HepG2 (cell line): ENCODE data around the gene NABP1. TPM values are rescaled to one million over a fixed set of nuclear protein-coding genes. Genes with fewer than 3 reads are reported as not detected.

Experiments used
- ARNTL ChIP-seq: sonication (generic); formaldehyde crosslinking; IDR thresholded peaks from 2 replicates; pipeline ENCODE4 v1.4.0; 2020; ENCODE audit warnings: mild to moderate bottlenecking, missing genetic modification reagents
- E2F2 ChIP-seq: sonication (generic); formaldehyde crosslinking; IDR thresholded peaks from 2 replicates; pipeline ENCODE4 v1.4.0; 2020; ENCODE audit warnings: missing genetic modification reagents, borderline replicate concordance
- HDAC6 ChIP-seq: fragments of 200-600 bp; sonication (generic); IDR thresholded peaks from 2 replicates; pipeline ENCODE4 v1.7.0; 2017; ENCODE audit warnings: mild to moderate bottlenecking, antibody characterized with exemption, low read length, low read depth
- NCOA5 ChIP-seq: sonication (generic); formaldehyde crosslinking; IDR thresholded peaks from 2 replicates; pipeline ENCODE4 v1.4.0; 2020; ENCODE audit warnings: missing genetic modification reagents
- NR0B2 ChIP-seq: sonication (generic); formaldehyde crosslinking; IDR thresholded peaks from 2 replicates; pipeline ENCODE4 v1.4.0; 2020; ENCODE audit warnings: mild to moderate bottlenecking, missing genetic modification reagents
- RFX3 ChIP-seq: IDR thresholded peaks from 2 replicates; pipeline ENCODE4 v1.6.1; 2016; ENCODE audit warnings: missing biosample characterization, missing genetic modification reagents
- SAP130 ChIP-seq: IDR thresholded peaks from 2 replicates; pipeline ENCODE4 v1.6.1; 2016; ENCODE audit warnings: low read depth
- TFDP2 ChIP-seq: sonication (generic); formaldehyde crosslinking; IDR thresholded peaks from 2 replicates; pipeline ENCODE4 v1.4.0; 2020; ENCODE audit warnings: missing genetic modification reagents
- TRIM22 ChIP-seq: fragments of 450-650 bp; IDR thresholded peaks from 2 replicates; pipeline ENCODE4 v1.6.1; 2017
- ZBTB42 ChIP-seq: sonication (generic); formaldehyde crosslinking; IDR thresholded peaks from 2 replicates; pipeline ENCODE4 v1.5.0; 2020; ENCODE audit warnings: mild to moderate bottlenecking, missing genetic modification reagents
- ZFX ChIP-seq: sonication (generic); formaldehyde crosslinking; IDR thresholded peaks from 2 replicates; pipeline ENCODE4 v1.4.0; 2020; ENCODE audit warnings: mild to moderate bottlenecking, low read depth, missing genetic modification reagents, moderate library complexity
- ZMAT5 ChIP-seq: sonication (generic); formaldehyde crosslinking; IDR thresholded peaks from 2 replicates; pipeline ENCODE4 v1.5.0; 2020; ENCODE audit warnings: mild to moderate bottlenecking, low read depth, missing genetic modification reagents, borderline replicate concordance
- ZNF232 ChIP-seq: sonication (generic); formaldehyde crosslinking; IDR thresholded peaks from 2 replicates; pipeline ENCODE4 v1.4.0; 2020; ENCODE audit warnings: missing genetic modification reagents, borderline replicate concordance
- ZNF235 ChIP-seq: sonication (generic); formaldehyde crosslinking; IDR thresholded peaks from 2 replicates; pipeline ENCODE4 v1.8.1; 2023; ENCODE audit warnings: mild to moderate bottlenecking, missing genetic modification reagents, borderline replicate concordance
- ZNF260 ChIP-seq: sonication (generic); formaldehyde crosslinking; IDR thresholded peaks from 2 replicates; pipeline ENCODE4 v1.4.0; 2020; ENCODE audit warnings: missing genetic modification reagents, low read depth, mild to moderate bottlenecking, borderline replicate concordance
- ZNF292 ChIP-seq: sonication (generic); formaldehyde crosslinking; IDR thresholded peaks from 2 replicates; pipeline ENCODE4 v1.8.1; 2022; ENCODE audit warnings: mild to moderate bottlenecking, low read depth, missing genetic modification reagents, borderline replicate concordance
- ZNF496 ChIP-seq: sonication (generic); formaldehyde crosslinking; IDR thresholded peaks from 2 replicates; pipeline ENCODE4 v1.8.1; 2023; ENCODE audit warnings: mild to moderate bottlenecking, moderate library complexity, missing genetic modification reagents; ENCODE audit not compliant: insufficient replicate concordance
- ZNF740 ChIP-seq: sonication (generic); formaldehyde crosslinking; IDR thresholded peaks from 2 replicates; pipeline ENCODE4 v1.4.0; 2020; ENCODE audit warnings: missing genetic modification reagents
- ZNF766 ChIP-seq: sonication (generic); formaldehyde crosslinking; IDR thresholded peaks from 2 replicates; pipeline ENCODE4 v1.5.0; 2020; ENCODE audit warnings: missing genetic modification reagents, borderline replicate concordance
- ZSCAN9 ChIP-seq: IDR thresholded peaks from 2 replicates; pipeline ENCODE4 v1.6.1; 2016; ENCODE audit warnings: borderline replicate concordance
- polyA plus RNA-seq, 8 experiments: library from polyadenylated mRNA; depleted of rRNA in 3 of 8; stranded (reverse) in 7 of 8; unstranded in 1 of 8; fragments of >200 nt; fragmentation: Illumina TruSeq in 4 of 8; extraction: Trizol in 4 of 8; gene quantifications; 2 replicates each; pipeline versions ENCODE4 v1.2.1 to v1.2.3, GENCODE V29; 2011 to 2016; ENCODE audit warnings: low read depth in 4 of 8, missing spikeins in 1 of 8, mixed read lengths in 1 of 8; ENCODE audit not compliant: insufficient read depth in 1 of 8
- total RNA-seq, 5 experiments: library from RNA; depleted of rRNA; stranded (reverse); fragments of >200 nt; fragmentation: Illumina TruSeq; extraction: Trizol; gene quantifications; 2 replicates each; pipeline ENCODE4 v1.2.3, GENCODE V29; 2016; ENCODE audit warnings: low read depth in 1 of 5

The NABP1 gene
- total and polyA plus RNA-seq, 2 of the 13 experiments (the other 11 are each of a cell fraction or from before 2014, with no cell fraction given), result 14.9 to 19.8 TPM

- TF ChIP-seq ZMAT5, result no peak
- TF ChIP-seq ZNF232 (CRISPR knock-in tag), result no peak
- TF ChIP-seq ZNF292 (CRISPR knock-in tag), result no peak
- no peak for TF ChIP-seq TFDP2
- TF ChIP-seq NR0B2, result no peak
- TF ChIP-seq E2F2 (CRISPR knock-in tag), result no peak
- no peak for TF ChIP-seq ZNF235
- peak; percentile 25; the same call in 1 of the 2 replicates for TF ChIP-seq SAP130 (CRISPR knock-in tag)
- no peak for TF ChIP-seq NCOA5 (CRISPR knock-in tag)
- TF ChIP-seq ZNF496, result no peak
- no peak for TF ChIP-seq ZSCAN9 (CRISPR knock-in tag)
- TF ChIP-seq HDAC6, result no peak
- no peak for TF ChIP-seq ZBTB42 (CRISPR knock-in tag)
- no peak for TF ChIP-seq ZNF766
- no peak for TF ChIP-seq TRIM22
- peak; percentile 10; the same call in 1 of the 2 replicates for TF ChIP-seq RFX3 (CRISPR knock-in tag)
- no peak for TF ChIP-seq ZNF740
- no peak for TF ChIP-seq ZNF260 (CRISPR knock-in tag)
- no peak for TF ChIP-seq ZFX
- 0 out of 2 replicates have a peak, but pooled peaks have one; percentile 10 for TF ChIP-seq ARNTL (CRISPR knock-in tag)
Measured at GRCh38 chr2:191638079-191638801, 39.7 kb upstream of the NABP1 start (continued).
